Fibroblast of mammary gland (primary cell): ENCODE measurements around the gene KLF13.

Experiments
- DNase-seq: peaks from one replicate; pipeline ENCODE4 v3.0.0-alpha.2; 2010; ENCODE audit warnings: low read depth
- H3K4me3 ChIP-seq: 2 replicates; pipeline ENCODE4 v1.5.1; 2011; ENCODE audit warnings: low read depth, mild to moderate bottlenecking, low read length, moderate library complexity; ENCODE audit not compliant: control insufficient read depth
- CTCF ChIP-seq: conservative IDR thresholded peaks from 2 replicates; pipeline ENCODE4 v1.5.1; 2011; ENCODE audit warnings: low read depth, low read length, inconsistent platforms; ENCODE audit not compliant: control insufficient read depth, insufficient read depth

Gene KLF13

GRCh38 chr15:31331389-31331788 lies 4.8 kb downstream of the KLF13 start:
- DNase-seq: no peak
- no peak overlapping the region for H3K4me3 ChIP-seq
- no peak for TF ChIP-seq CTCF

GRCh38 chr15:31332020-31332680 lies 5.5 kb downstream of the KLF13 start:
- DNase-seq: no peak
- H3K4me3 ChIP-seq: no peak overlapping the region
- no peak for TF ChIP-seq CTCF

GRCh38 chr15:31332681-31333071 lies 6.0 kb downstream of the KLF13 start:
- H3K4me3 ChIP-seq: no peak overlapping the region
- DNase-seq: no peak
- no peak for TF ChIP-seq CTCF

GRCh38 chr15:31333119-31333518 lies 6.5 kb downstream of the KLF13 start:
- DNase-seq: no peak
- no peak overlapping the region for H3K4me3 ChIP-seq
- TF ChIP-seq CTCF: no peak

GRCh38 chr15:31333820-31334219 lies 7.2 kb downstream of the KLF13 start:
- no peak for DNase-seq
- TF ChIP-seq CTCF: no peak
- no peak overlapping the region for H3K4me3 ChIP-seq

GRCh38 chr15:31335989-31336592 lies 9.5 kb downstream of the KLF13 start:
- no peak for TF ChIP-seq CTCF
- H3K4me3 ChIP-seq: no peak overlapping the region
- DNase-seq: no peak
